NK-92 (cell line): ENCODE results near the gene GRK6.
"Not testable (repeated sequence)": the region's sequence is repeated elsewhere in the genome, so short reads cannot be mapped to it uniquely, and the experiment has no call there.

Experiments used
- DNase-seq: peaks from one replicate; lab custom pipeline; 2025; ENCODE audit not compliant: unreplicated experiment; lab: John Stamatoyannopoulos, UW

The GRK6 gene

DNA sequence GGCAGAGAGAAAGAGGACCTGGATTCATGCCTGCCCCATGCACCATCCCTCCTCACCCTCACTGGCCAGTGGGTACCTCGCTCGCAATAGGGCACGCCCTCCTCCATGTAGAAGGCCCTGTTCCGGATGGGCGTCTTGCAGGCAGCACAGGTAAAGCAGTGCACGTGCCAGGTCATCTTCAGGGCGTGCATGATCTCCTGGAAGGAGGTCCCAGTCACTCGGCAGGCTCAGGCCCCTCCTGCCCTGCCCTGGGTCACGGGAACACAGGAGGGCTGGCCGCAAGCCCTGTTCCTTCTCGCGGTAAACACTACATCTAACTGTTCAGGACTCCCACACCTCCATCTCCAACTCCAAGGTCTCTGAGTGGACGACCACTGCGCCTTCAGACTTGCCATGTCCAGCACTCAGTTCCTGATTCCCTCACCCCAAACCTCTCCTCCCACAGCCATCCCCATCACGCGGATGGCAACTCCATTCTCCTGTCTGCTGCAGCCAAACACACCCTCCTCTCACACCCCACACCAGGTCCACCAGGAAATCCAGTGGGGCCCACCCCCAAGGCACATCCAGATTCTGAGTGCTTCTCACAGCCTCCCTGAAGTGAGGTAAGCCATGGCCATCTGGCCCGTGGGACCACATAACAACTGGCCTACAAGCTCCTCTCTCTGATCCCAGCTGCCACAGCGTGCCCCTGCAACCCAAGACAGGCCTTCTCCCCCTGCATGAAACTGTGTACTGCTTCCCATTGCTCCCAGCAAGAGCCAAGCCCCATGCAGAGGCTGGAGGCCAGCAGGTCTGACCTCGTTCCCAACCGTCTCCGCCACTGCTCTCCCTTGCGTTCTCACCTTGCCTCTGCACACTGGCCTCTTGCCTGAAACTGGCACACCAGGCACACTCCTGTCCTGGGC lies 57.8 kb downstream of the GRK6 start:
- no peak for DNase-seq

DNA sequence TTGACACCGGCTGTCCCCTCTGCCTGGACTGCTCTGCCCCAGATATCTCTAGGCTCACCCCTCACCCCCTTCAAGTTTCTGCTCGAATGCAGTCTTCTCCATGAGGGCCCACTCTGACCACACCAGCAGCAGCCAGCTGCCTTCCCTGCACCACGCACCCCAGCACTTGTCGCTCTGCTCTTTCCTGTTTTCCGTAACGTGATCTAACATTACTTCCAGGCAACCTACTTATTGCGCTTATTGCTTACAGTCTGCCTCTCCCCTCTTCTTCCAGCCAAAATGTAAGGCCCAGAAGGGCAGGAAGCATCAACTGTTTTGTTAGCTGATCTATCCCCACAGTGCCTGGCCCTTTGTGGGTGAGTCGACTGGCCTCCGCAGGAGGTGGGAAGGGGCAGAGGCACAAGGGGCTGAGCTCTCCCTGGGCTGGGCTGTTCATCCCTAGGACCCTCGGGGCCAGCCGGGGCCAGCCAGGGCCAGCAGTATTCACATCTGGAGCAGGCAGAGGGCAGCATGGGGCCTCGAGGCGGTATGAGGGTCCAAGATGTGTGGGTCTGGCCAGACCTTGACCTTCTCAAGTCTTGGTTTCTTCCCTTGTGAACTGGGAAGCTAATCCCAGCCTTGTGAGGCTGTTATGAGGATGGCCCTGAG lies 58.5 kb downstream of the GRK6 start:
- DNase-seq = no peak

DNA sequence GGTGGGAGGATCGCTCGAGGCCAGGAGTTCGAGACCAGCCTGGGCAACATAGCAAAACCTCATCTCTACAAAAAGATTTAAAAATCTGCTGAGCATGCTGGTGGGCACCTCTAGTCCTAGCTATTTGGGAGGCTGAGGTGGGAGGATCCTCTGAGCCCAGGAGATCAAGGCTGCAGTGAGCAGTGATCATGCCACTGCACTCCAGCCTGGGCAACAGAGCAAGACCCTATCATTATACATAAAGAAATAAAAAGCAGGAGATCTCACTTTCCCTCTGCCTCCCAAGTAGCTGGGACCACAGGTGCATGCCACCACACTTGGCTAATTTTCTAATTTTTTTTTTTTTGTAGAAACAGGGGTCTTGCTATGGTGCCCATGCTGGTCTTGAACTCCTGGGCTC lies 59.3 kb downstream of the GRK6 start:
- DNase-seq = not testable (repeated sequence)

DNA sequence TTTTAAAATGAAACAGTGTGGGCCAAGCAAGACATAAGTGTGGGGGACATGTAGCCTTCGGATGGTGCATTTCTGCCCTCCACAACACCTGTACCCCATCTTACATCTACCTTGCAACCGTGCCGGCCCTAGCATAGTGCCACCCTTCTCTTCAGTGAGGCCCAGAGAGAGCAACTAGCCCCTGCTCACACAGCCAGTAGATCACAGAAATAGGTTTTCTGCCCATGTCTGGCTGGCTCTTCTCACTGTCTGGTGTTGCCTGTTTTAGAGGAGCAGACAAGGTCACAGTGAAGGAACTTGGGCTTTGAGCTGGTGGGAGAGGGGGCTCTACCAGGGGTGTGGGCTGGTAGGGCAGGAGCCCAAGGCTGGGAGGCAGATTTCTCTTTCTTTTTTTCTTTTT lies 59.8 kb downstream of the GRK6 start:
- no peak for DNase-seq

DNA sequence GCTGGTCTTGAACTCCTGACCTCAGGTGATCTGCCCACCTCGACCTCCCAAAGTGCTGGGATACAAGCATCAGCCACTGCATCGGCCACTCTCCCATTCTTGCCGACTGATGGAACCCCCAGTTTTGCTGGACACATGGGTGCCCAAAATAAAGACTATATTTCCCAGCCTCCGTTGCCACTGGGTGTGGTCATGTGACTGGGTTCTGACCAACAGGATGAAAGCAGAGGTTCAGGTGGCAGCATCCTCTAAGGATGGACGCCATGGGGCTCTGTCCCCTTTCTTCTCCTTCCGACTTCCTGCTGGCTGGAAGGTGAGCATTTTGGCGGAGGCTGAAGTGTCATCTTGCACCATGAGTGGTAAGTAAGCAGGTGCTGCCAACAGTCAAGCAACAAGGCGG lies 60.7 kb downstream of the GRK6 start:
- no peak for DNase-seq

DNA sequence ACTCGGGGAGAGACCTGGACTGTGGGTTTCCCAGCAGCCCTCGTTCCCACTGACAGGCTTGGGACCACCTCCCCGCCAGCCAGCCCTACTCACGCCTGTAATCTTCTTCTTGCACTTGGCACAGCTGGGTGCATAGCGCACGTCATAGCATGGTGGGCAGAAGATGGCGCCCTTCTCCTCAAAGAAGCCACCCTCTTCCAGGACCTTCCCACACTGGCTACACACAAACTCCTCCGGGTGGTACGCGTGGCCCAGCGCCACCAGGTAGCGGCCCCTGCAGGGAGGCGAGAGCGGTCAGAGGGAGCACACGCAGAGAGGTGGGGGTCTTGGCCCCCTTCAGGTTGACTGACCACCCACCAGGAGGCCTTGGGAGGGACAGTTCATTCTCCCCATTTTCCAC lies 61.5 kb downstream of the GRK6 start:
- no peak for DNase-seq

DNA sequence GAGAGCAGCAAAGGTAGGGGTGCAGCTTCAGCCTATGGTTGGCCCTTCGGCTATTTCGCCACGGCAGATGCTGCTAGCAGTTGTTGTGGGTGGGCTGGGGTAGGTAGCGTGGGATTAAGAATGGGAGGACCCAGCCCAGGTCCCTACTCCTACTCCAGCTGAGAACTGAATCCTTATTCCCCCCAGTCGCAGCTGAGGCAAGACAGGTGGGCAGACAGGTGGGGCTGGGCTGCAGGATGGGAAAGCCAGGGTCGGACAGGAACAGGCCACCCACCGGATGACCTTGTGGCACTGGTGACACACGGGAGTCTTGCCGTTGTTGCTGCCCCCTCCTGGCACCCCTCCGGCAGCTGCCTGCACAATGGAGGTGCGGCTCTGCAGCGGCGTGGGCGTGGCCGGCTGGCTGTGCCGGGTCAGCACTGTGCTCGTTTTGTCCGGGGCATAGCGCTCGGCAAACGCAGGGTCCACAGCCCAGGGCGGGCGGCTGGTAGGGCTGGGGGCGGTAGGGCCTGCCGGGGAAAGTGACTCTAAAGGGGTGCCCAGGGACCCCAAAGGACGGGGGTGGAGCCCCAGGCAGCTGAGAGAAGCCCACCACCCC lies 62.7 kb downstream of the GRK6 start:
- DNase-seq = no peak

DNA sequence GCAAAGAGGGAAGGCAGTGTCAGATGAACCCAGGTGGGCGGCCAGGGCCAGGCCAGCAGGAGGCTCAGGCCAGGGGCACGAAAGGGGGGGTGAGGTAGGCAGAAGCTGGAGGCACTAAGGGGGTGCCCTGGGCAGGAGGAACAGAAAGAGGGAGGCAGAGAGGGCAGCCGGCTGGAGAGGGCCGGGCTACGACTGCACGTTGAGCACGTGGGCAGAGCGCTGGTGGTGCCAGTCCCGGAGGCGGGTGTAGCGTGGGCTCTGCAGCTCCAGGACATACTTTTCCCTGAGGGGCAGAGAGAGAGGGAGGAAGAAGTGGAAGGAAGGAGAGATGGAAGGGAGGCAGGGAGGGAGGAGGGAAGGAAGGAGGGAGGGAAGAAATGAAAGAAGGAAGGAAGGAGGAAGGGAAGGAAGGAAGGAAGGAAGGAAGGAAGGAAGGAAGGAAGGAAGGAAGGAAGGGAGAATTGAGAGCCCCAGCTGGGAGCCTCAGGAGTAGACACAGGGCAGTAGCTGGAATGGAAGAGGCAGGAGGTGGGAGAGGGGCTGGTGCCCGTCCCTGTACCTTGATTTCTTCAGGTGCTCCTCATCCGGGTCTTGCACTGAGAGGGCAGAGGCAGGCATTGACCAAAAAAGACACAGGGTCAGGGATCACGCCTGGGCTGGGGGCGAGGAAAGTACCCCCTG lies 64.0 kb downstream of the GRK6 start:
- no peak for DNase-seq

DNA sequence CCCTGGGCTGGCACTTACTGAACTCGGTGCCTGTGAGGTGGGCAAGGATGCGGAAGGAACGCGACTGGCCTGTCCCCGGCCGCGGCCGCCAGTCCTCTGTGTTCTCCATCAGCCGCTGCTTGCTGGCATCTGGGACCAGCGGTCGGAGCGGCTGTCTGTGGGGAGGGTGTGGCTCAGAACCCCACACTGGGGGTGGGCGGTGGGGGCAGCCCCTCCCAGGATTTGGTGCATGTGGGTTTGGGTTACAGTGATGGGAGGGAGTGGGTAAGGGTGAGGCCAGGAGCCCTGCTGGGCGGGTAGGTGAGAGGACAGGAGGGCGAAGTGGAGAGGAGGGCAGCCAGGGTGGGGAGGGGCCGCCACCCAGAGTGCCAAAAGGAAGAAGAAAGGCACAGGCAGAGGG lies 64.5 kb downstream of the GRK6 start:
- no peak for DNase-seq

DNA sequence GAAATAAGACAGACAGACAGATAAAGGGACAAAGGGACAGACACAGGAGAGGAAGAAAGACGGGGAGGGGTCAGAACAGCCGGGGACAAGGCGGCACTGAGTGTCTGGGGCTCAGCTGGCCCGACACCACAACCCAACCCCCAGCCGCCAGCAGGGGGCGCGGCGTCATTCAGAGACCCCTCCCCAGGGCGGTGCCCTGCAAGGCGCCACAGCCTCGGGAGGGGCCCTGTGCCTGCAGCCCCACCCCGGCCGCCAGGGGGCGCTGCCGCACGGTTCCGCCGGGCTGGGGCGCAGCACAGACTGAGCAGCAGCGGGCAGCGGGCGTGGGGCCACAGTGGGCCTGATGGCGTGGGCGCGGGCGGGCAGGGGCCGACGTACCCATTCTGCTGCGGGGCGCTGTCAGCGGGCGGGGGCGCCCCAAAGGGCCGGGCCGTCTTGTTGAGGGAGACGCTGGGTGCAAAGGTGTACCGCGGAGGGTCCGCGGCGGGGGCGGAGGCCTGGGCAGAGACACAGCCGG lies 65.0 kb downstream of the GRK6 start:
- no peak for DNase-seq

DNA sequence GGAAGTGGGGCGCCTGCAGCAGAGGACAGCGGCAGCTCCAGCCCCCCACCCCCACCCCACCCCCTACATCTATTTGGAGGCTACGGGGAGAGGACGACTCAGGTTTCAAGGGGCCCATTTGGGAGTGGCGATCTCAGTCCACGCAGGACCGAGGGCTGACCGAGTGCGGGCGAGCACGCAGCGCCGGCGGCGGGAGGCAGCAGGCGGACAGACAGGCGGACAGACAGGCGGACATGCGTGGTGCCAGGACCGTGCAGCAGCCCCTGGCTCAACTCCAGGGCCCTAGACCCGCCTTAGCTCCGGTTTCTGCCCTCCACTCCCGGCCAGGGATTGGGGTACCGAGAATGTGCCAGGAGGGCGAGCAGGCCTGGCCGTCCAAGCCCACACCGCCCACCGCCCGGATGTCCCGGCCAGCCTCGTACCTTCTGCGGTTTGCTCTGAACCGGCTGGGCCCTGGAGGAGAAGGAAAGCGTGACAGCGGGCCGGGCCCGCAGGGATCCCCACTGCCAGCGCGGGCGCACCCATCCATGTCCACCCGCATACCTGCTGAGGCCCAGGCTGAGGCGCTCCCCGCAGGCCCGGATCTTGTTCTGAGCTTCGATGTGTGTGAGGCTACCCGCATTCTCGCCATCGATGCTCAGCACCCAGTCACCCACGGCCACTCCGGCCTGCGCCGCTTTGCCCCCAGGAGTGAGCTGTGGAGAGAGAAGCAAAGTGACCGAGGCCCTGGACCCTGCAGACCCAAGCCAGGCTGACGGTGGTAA lies 65.7 kb downstream of the GRK6 start:
- no peak for DNase-seq
